Activated CD8-positive, alpha-beta memory T cell treated with anti-CD3 and anti-CD28 coated beads for 36 hours (primary cell): Measurements from ENCODE around the gene MYO1D. TPM values are rescaled to one million over a fixed set of nuclear protein-coding genes. Genes with fewer than 3 reads are reported as not detected.
"Not testable (repeated sequence)": the region's sequence is repeated elsewhere in the genome, so short reads cannot be mapped to it uniquely, and the experiment has no call there.

ENCODE experiments used
- CTCF ChIA-PET: fragments of 350-600 bp; sonication (Branson Sonifier 250); formaldehyde crosslinking; loops from one replicate; lab custom pipeline; 2021; ENCODE audit warnings: antibody characterized with exemption; lab: Charles Lee
- POLR2A ChIA-PET: fragments of 350-600 bp; sonication (Branson Sonifier 250); formaldehyde crosslinking; loops from one replicate; lab custom pipeline; 2021; ENCODE audit warnings: antibody characterized with exemption; lab: Charles Lee
- total RNA-seq, 2 experiments: library from RNA; stranded (reverse); gene quantifications; one replicate each; pipeline ENCODE4 v1.2.3, GENCODE V29; 2021

Gene MYO1D
- total RNA-seq, 2 experiments from 2014 or later: 10.5 to 12.5 TPM

- ChIA-PET POLR2A (no interaction called here), CTCF (no interaction called here)
Measured at GRCh38 chr17:32763855-32764439, 113.0 kb downstream of the MYO1D start.

DNA sequence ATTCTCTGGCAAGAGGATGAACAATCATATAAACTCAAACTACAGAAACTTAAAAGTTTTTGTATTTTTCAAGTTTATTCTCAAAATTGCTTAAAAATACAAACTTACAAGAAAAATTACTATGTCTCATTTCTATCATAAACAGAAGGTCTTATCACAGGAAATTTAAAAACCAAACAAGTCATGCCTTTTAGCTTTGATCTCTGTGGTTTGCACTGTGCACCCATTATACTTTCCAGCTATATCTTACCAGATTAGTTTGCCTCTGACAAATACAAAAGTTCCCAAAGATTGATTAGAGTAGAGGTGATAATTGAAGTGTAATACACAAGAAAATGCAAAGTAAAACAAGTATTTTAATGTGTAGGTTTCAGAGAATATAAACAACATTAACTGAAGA lies 117.4 kb downstream of the MYO1D start:
- ChIA-PET CTCF (no interaction called here), POLR2A (no interaction called here)

GRCh38 chr17:32757963-32758362 lies 119.0 kb downstream of the MYO1D start:
- ChIA-PET CTCF (no interaction called here), POLR2A (no interaction called here)

DNA sequence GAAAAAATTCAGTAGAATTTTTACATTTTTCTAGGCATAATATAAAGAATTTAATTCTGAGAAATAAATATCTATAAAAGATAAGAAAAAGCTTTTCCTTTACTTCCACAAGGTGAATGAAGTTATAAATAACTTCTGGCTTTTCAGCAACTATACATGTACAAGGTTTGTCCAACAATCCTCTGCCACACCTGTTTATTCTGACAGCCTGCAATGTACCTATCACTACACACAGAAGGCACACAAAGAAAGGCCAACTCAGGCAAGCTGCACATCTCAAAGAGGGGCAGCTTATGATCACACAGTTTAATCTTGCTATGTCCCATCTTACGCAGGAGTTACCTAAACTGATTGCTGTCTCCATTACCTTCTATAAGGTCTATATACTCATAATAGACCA lies 120.2 kb downstream of the MYO1D start:
- ChIA-PET POLR2A (no interaction called here), CTCF (interaction anchor here (0.7 kb wide), 1 partner anchor 154 kb away, joined by 3 read pairs; no protein-coding TSS in a partner anchor)

- CTCF ChIA-PET: interaction anchor here (0.9 to 2.2 kb wide), 3 partner anchors 29 to 273 kb away, joined by 3 to 8 read pairs (median 3); no protein-coding TSS in a partner anchor
Measured at GRCh38 chr17:32755045-32755805, 121.7 kb downstream of the MYO1D start.

GRCh38 chr17:32752934-32753333 lies 124.0 kb downstream of the MYO1D start:
- ChIA-PET POLR2A (no interaction called here), CTCF (no interaction called here)

More at GRCh38 chr17:32755045-32755805, 121.7 kb downstream of the MYO1D start:
- POLR2A ChIA-PET: no interaction called here

GRCh38 chr17:32747856-32748255 lies 129.1 kb downstream of the MYO1D start:
- ChIA-PET POLR2A (no interaction called here), CTCF (no interaction called here)

GRCh38 chr17:32746698-32747097 lies 130.2 kb downstream of the MYO1D start:
- POLR2A ChIA-PET: no interaction called here
- CTCF ChIA-PET: no interaction called here

GRCh38 chr17:32746280-32746679 lies 130.6 kb downstream of the MYO1D start:
- POLR2A ChIA-PET: no interaction called here
- CTCF ChIA-PET: no interaction called here

DNA sequence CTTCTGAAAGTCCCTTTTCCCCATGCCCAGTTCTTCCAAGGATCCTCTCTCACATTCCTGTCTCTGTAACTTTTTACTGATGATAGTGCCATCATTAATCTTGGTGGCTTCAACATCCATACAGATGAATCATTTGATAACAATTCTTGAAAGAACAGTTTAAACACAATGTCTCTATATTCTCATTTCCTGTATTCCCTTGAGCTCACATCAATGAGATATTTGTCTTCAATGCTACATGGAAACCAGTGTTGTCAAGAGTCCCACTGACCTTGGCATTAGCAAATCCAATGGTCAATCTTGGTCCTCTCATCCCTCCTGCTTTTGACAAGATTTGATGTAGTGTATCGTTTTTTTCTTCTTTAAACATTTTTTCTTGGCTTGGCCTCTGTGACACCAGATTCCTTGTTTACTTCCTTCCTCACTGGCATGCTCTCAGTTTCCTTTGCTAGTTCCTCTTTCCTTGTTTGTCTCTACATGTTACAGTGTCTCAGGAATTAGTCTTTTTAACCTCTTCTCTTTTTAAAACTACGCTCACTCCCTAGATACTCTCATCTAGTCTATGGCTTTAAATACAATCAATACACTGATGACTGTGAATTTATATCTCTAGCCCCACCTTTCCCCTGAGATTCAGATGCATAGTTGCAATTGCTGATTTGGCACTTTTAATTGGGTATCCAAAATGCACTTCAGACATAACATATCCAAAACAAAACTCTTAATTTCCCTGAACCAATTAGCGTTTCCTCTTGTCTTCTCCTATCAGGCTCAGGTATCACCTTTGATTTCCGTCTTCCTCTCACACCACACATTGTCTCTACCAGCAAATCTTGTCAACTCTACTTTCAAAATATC lies 134.0 kb downstream of the MYO1D start:
- POLR2A ChIA-PET: no interaction called here
- CTCF ChIA-PET: no interaction called here

- CTCF ChIA-PET: no interaction called here
Measured at GRCh38 chr17:32741381-32741780, 135.5 kb downstream of the MYO1D start.

GRCh38 chr17:32739722-32740121 lies 137.2 kb downstream of the MYO1D start:
- ChIA-PET POLR2A (no interaction called here), CTCF (no interaction called here)

More at GRCh38 chr17:32741381-32741780, 135.5 kb downstream of the MYO1D start:
- POLR2A ChIA-PET: no interaction called here

GRCh38 chr17:32739151-32739550 lies 137.8 kb downstream of the MYO1D start:
- CTCF ChIA-PET, POLR2A ChIA-PET: not testable (repeated sequence)

DNA sequence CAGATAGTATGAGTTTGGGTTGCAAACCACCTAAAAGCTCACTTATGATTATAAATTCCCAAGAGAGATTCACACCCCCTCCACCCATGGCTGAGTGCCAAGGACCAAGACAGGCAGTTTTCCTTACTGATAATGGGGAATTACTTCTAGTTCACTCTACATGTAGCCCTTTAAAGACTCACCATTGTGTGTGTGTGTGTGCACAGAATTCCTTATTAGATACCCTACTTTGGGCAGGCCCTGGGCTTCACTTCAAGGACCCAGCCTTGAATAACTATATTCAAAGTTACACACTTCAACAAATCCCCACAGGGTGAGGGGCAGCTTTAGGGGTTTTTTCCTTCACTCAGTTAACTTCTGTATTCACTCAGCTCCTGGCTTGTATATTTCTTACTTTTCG lies 143.5 kb downstream of the MYO1D start:
- POLR2A ChIA-PET: no interaction called here

GRCh38 chr17:32732900-32733299 lies 144.0 kb downstream of the MYO1D start:
- CTCF ChIA-PET: no interaction called here

More for the DNA sequence above, 143.5 kb downstream of the MYO1D start:
- CTCF ChIA-PET: no interaction called here

GRCh38 chr17:32732296-32732642 lies 144.7 kb downstream of the MYO1D start:
- CTCF ChIA-PET: no interaction called here
- POLR2A ChIA-PET: no interaction called here

More at GRCh38 chr17:32732900-32733299, 144.0 kb downstream of the MYO1D start:
- POLR2A ChIA-PET: no interaction called here

GRCh38 chr17:32731556-32732295 lies 145.2 kb downstream of the MYO1D start:
- ChIA-PET POLR2A (interaction anchor here (0.5 kb wide), 1 partner anchor 1004 kb away, joined by 3 read pairs; no protein-coding TSS in a partner anchor), CTCF (no interaction called here)

DNA sequence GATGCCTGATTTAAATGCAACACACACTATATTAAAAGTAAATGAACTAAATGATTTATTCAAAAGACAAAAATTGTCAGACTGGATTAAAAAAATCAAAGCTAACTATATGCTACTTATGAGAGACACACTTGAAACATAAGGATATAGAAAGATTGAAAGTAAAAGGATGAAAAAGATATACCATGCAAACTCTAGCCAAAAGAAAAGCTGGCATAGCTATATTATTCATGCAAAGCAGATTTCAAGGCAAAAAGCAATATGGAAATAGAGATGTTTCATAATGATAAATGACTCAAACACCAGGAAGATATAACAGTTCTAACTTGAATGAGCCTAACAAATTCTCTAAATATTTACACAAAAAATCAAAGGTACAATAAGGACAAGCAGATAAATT lies 149.2 kb downstream of the MYO1D start:
- ChIA-PET POLR2A (no interaction called here), CTCF (no interaction called here)

DNA sequence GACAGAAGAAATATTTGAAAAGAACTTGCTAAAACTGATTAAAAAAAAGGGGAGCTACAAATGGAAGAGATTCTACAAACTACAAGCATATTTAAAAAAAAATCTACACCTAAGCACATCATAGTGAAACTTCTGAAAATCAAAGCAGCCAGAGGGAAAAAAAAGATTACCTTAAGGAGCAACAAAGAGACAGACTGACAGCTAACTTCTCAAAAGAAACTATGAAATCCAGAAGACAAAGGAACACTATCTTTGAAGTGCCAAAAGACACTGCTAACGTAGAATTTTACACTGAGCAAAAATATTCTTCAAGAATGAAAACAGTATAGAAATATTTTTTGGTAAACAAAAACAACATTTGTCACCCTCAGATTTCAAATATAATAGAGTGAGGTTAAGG lies 151.2 kb downstream of the MYO1D start:
- POLR2A ChIA-PET: no interaction called here
- CTCF ChIA-PET: no interaction called here
